ENCODE data around the gene UBL3.

UBL3 gene

DNA sequence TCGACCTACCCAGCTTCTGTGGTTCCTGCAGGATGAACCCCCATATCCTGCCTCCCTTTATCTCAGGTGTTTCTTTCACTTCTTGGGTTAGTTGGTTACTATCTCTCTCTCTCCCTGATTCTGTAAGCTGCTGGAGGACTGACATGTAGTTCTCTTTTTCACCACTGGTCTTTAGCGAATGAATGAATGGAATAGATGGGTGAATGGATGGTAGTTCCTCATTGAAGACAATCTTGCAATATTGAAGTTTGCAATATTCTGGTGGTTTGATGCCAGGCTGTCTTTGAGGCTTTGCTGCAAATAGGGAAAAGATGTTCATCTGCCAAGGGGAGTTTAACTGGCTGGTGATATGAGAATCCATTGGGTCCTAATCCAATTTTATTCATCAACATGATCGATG lies 120.2 kb downstream of the UBL3 start:
- no peak for TF ChIP-seq POLR2AphosphoS5 (IDR thresholded peaks at IDR 0.05; ENCODE audit: low read depth, low read length)
- TF ChIP-seq TAF1 (IDR thresholded peaks at IDR 0.05; ENCODE audit: borderline replicate concordance, low read depth, low read length) = no peak
- no peak for TF ChIP-seq POLR2A (IDR thresholded peaks at IDR 0.05; ENCODE audit: low read depth, low read length)
- DNase-seq (ENCODE audit: insufficient read length) (no peak), FAIRE-seq (no peak)

DNA sequence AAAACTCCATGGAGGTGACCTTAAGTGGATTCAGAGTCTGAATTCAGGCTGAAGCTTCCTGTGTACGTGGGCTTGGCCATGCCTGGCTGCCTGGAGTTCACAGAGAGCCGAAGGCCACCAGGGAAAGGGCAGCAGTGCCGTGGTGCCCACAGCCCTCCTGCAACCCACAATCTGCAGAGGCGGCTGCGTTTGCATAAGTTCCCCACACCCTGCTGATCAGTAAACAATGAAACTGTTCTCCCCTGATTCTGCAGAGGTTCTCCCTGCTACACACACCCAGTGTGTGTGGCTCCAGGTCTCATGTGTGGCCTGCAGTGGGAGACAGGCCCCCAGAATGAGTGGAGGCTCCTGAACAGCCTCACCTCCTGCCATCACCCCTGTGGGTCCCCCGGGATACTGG lies 128.0 kb downstream of the UBL3 start:
- FAIRE-seq (no peak), DNase-seq (ENCODE audit: insufficient read length) (no peak)
- TF ChIP-seq POLR2A (IDR thresholded peaks at IDR 0.05; ENCODE audit: low read depth, low read length) (no peak), TAF1 (IDR thresholded peaks at IDR 0.05; ENCODE audit: borderline replicate concordance, low read depth, low read length) (no peak), POLR2AphosphoS5 (IDR thresholded peaks at IDR 0.05; ENCODE audit: low read depth, low read length) (no peak)

DNA sequence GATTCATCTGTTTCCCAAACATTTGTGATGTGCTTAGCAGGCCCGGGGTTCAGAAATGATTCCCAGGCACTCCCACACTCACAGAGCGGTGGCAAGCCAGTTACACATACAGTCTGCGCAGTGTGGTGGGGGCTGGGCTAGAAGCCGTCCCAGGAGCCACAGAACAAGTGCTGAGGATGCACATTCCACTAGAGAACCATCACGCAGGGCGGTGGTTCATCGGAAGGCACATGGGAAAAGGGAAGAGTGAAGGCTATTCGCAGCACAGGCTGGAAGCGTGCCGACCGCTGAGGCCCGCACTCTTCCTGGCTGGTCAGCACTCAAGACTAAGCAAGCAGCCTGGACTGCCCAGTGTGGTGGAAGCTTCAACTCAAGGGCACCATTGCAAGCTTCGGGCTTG lies 128.7 kb downstream of the UBL3 start:
- DNase-seq (ENCODE audit: insufficient read length) (no peak), FAIRE-seq (no peak)
- TF ChIP-seq POLR2AphosphoS5 (IDR thresholded peaks at IDR 0.05; ENCODE audit: low read depth, low read length) (no peak), POLR2A (IDR thresholded peaks at IDR 0.05; ENCODE audit: low read depth, low read length) (no peak), TAF1 (IDR thresholded peaks at IDR 0.05; ENCODE audit: borderline replicate concordance, low read depth, low read length) (no peak)

DNA sequence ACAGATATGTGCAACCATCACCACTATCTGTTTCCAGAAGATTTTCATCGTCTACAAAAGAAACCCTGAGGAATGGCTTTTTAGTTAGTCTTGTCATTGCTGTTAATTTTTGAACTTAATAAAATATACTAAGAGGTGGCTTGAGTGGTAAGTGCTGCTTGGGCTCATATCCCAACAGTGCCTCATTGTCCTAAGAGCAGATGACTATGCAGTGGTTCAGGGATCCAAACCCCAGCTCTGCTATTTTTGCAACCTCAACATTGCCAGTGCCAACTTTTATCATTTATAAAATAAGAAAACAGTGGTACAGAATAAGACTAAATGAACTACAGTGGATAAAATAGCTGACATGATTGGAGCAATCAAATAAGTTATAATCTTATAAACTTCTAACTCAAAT lies 131.7 kb downstream of the UBL3 start:
- FAIRE-seq = no peak
- TF ChIP-seq POLR2A (IDR thresholded peaks at IDR 0.05; ENCODE audit: low read depth, low read length) (no peak), TAF1 (IDR thresholded peaks at IDR 0.05; ENCODE audit: borderline replicate concordance, low read depth, low read length) (no peak), POLR2AphosphoS5 (IDR thresholded peaks at IDR 0.05; ENCODE audit: low read depth, low read length) (no peak)
- DNase-seq (ENCODE audit: insufficient read length) = no peak

DNA sequence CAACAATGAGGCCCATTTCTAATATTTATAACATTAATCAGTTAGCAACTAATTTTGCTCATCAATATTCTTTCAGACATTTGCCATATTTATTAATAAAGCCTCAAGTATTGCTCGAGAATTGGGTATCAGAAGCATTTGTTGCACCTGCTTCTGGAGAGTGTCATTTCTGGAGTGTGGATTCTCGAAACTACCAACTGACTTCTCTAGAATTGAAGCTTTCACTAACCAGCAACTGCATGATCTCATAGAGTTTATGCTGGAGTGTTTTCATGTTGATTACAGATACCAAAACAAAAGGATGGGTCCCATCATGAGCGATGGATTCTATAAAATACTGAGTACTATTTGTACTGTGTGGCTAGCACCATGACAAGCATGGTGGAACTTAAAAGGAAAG lies 133.9 kb downstream of the UBL3 start:
- no peak for TF ChIP-seq POLR2A (IDR thresholded peaks at IDR 0.05; ENCODE audit: low read depth, low read length)
- no peak for TF ChIP-seq POLR2AphosphoS5 (IDR thresholded peaks at IDR 0.05; ENCODE audit: low read depth, low read length)
- no peak for TF ChIP-seq TAF1 (IDR thresholded peaks at IDR 0.05; ENCODE audit: borderline replicate concordance, low read depth, low read length)
- no peak for DNase-seq (ENCODE audit: insufficient read length)
- no peak for FAIRE-seq
